CD4-positive, alpha-beta T cell treated with Interleukin-6 for 4 hours (primary cell): Measurements from ENCODE around the gene FAM124A.
"Not testable (repeated sequence)": the region's sequence is repeated elsewhere in the genome, so short reads cannot be mapped to it uniquely, and the experiment has no call there.

Experiments
- DNase-seq: peaks from one replicate; pipeline ENCODE4 v3.0.0-alpha.2; 2020; ENCODE audit warnings: mixed read lengths

FAM124A gene

DNA sequence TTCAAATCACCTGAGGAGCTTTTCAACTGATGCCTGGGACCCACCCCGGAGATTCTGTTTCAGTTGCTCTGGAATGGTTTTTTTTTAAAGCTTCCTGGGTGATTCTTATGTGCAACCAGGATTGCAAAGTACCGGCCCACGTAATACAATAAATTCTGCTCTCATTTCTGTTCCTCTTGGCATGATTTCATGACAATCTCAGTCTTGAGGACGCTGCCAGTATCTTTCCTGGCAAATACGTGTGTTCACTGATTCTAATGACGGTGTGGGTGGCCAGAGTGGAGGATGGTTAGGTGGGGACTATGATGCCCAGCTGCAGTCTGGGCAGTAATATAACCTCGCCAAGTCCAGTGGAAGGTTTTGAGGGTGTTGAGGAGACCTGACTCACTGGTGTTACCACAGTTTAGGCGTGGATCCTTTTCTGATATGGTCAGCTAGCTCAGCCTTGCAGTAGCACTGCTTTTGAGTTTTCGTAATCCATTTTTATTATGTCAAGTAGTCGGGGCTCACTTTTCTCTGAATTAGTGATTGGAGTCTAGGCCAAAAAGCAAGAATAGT is 49.4 kb downstream of the FAM124A start:
- no peak for DNase-seq

DNA sequence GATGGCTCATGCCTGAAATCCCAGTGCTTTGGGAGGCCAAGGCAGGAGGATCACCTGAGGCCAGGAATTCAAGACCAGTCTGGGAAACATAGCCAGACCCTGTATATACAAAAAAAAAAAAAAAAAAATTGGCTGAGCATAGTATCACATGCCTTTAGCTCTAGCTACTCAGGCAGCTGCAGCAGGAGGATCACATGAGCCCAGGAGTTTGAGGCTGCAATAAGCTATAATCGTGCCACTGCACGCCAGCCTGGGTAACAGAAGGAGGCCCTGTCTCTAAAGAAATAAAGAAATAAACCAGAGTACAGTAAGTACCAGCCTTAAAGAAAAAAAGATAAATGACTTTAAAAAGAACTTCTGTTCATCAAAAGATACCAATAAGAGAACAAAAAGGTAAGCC is 52.9 kb downstream of the FAM124A start:
- no peak for DNase-seq

DNA sequence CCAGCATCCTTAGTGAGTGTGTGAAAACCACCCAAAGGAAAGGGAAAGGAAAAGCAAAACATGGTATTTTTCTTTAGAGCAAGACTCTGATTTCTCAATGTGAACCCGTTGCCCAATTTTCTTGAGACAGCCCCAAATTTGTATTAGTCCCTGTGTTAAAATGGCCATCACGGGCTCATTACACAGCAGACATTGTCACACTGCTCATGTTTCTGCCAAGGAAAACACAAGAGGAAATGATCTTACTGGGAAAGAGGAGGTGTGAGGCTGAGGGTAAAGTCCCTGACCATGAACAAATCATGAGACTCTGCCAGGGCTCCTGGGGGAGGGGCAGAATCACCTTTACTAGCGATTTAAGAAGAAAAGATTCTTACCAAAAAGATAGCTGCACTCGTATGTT is 54.4 kb downstream of the FAM124A start:
- no peak for DNase-seq

DNA sequence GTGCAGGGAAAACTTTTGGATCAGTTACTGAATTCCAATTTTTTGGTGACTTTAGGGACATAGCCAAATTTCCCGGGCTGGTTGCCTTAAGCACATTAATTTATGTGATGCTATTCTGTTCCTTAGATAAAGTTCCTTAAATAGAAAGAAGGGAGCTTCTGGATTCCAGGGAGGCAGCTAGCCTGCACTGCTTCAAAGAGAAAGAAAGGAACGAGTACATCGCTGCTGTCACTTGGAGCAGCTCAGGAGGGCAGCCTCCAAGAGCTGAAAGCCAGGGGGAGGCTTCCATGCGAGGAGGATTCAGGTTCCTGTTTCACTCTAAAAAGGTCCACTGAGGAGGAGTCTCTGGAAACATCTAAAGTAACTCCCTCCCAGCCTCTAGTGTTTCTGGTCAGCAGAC is 55.7 kb downstream of the FAM124A start:
- DNase-seq, result no peak

DNA sequence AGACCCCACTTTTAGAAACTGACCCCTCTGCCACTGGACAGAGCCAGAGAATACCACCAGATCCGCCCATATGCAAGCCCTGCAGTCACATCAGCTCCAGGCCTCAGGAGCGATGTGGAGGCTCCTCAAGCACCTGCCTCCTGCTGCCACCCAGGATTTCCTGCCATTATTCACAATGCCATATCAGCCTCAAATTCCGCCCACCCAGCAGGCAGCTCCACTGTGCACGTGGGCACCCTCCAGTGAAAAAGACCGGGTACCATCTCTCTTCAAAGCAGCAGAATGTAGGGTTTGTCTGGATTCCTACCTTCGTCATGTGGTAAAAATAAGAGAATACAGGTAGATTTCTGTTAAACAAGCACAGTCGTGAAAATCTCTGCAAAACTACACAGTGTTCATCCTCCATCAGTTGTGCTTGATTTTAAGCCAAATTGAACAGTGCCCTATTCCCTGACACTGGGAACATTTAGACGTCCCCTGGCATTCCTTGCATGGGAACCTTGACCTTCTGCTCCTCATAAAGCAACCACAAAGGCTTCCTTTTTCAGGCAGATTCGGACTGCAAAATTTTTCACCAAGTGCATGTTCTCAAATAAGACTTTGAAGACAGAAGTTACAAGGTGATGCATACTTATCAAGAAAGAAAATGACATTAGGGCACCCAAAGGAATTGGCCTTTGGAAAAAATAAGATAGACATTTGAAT is 56.4 kb downstream of the FAM124A start:
- no peak for DNase-seq

DNA sequence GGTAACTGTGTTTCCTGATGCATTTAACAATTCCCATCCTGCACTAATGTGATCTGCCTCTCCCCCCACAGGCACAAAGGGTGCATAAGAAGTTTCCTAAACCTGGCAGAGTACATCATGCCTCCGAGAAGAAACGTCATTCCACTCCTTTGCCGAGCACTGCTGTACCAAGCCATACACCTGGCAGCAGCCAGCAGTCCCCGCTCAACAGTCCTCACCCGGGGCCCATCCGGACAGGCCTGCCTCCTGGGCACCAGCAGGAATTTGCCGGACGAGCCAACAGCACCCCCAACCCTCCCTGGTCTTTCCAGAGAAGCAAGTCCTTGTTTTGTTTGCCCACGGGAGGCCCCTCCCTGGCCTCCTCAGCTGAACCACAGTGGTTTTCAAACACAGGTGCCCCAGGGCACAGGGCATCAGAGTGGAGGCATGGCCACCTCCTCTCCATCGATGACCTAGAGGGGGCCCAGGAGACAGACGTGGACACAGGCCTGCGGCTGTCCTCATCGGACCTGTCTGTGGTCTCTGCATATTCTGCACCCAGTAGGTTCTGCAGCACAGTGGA is 58.3 kb downstream of the FAM124A start:
- no peak for DNase-seq

DNA sequence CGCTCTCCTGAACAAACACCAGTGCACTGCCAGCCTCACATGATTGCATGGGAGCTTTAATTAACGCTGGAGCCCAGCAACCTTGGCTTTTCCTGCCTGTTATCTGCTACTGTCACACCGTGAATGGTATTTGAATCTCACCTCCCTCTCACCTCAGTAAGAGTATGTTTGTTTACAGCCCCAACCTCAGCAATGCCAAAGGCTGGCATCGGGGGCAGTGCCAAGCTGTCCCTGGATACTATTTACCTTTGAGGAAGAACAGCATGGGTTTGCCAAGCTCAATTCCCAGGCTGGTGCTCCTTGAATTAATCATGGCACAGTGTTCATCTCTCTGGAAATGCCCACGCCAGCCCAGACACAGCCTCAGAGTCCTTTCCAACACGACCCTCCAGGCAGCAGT is 60.1 kb downstream of the FAM124A start:
- no peak for DNase-seq

DNA sequence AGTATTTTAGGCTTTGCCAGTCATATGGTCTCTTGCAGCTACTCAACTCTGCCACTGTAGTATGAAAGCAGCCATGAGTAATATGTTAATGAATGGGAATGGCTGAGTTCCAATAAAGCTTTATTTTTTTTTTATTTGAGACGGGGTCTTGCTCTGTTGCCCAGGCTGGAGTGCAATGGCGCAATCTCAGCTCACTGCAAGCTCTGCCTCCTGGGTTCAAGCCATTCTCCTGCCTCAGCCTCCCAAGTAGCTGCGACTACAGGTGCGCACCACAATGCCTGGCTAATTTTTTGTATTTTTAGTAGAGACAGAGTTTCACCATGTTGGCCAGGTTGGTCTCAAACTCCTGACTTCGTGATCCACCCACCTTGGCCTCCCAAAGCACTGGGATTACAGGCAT is 60.7 kb downstream of the FAM124A start:
- DNase-seq, result not testable (repeated sequence)

DNA sequence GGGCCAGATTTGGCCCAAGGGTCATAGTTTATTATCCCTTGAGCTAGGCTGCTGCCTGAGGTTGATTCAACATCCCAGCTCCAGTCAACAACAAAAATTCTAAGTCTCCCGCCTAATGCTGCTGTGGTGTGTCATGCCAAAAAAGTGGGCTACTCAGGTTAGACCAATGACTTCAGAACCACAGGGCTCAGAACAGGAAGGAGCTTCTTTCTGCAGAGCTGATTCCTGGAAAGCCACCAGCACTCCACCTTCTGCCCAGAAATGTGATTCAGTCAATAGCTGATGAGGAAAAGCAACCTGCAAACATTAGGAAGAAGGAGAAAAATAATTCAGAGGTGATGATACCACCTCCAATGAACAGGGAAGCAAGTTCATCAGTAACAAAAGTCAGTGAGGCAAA is 61.2 kb downstream of the FAM124A start:
- DNase-seq, result no peak

DNA sequence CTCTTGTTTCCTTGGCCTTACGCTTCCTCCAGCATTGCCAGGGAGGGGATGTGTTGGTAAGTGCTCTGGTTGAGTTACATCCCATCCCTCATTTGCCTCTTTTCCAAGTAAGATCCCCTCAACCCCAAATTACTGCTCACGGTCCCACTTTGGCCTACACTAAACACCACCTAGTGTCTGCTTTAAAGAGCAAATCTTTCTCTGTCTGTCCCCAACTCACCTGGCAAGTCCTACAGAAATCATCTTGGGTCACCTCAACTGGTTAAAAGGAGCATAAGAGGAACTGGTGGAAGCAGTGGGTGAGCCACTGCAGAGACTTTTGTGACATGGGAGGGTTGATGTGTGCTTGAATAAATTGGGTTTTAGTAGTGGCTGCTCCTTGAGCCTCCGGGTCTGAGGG is 62.1 kb downstream of the FAM124A start:
- no peak for DNase-seq

DNA sequence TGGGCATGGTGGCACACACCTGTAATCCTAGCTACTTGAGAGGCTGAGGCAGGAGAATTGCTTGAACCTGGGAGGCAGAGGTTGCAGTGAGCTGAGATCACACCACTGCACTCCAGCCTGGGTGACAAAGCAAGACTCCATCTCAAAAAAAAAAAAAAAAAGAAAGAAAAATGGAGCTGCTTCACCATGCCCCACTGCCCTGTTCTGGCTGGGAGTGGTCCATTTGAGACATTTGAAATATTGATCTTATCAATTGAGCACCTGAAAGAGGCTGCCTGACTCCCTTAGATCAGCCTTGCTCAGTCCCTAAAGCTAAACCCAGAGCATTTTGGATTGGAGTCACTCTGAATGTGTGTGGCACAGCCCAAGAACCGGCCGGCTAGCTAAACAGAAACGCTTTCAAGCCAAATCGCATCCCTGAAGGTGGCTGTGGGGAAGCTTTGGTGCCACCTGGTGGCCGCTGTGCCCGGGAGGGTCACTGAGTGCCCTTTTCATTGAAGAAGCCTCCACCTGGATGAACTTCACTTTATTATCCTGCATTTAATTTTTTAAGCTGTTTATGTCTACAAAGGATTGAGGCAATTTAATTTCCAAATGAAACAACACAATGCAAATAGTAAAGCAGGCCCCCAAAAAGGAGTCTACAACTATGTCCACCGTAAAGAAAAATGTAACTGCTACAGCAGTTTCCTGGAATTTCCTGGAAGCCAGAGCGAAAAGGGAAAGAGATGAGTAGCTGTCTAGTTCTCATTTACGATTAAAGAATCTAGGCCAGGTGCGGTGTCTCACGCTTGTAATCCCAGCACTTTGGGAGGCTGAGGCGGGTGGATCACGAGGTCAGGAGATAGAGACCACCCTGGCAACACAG is 64.2 kb downstream of the FAM124A start:
- peak; percentile 68 for DNase-seq

DNA sequence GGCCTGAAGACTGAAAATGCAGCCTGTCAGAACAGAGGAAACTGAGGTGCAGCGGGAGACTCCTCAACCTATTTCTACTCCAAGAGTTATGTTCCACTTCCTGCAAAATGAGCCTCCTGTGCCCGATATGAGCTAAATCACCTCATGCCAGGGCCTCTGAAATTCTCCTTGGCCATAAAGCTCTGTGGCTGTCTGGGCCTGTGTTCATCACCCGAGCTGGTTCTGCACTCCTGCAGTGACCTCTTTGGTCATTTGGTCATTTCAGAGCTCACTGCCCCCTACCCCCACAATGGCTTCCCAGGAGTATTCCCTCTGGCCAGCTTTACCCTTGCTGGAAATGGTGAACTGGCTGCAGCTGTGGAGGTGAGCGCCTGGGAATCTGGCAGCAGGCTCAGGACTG is 65.6 kb downstream of the FAM124A start:
- DNase-seq, result no peak

DNA sequence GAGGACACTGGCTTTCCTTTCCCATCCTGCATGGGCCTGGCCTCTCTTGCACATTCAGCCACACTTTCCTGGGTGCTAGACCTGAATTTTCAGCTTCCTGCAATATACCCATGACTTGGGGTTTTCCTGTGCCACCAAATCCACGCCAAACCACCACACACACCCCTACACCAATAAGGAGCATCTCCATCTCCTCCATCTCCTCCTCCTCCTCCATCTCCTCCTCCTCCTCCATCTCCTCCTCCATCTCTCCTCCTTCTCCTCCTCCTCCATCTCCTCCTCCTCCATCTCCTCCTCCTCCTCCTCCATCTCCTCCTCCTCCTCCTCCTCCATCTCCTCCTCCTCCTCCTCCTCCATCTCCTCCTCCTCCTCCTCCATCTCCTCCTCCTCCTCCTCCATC is 66.1 kb downstream of the FAM124A start:
- DNase-seq, result not testable (repeated sequence)

DNA sequence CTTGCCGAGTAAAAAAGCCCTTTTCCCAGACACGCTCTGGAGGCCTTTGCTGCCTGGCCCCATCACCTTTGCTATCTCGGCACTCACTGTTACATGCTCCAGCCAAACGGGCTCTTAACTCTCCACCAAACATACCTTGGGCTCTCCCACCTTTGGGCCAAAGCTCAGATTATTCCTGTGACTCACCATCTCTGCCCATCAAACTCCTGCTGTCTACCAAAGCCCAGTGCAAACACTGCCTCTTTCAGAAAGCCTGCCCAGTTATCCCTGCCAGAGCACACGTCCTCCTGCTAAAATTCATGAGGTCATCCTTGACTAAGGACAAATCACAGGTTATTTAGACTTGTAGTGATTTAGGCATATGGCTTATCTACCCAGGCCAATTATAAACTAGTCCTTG is 69.1 kb downstream of the FAM124A start:
- DNase-seq, result no peak

DNA sequence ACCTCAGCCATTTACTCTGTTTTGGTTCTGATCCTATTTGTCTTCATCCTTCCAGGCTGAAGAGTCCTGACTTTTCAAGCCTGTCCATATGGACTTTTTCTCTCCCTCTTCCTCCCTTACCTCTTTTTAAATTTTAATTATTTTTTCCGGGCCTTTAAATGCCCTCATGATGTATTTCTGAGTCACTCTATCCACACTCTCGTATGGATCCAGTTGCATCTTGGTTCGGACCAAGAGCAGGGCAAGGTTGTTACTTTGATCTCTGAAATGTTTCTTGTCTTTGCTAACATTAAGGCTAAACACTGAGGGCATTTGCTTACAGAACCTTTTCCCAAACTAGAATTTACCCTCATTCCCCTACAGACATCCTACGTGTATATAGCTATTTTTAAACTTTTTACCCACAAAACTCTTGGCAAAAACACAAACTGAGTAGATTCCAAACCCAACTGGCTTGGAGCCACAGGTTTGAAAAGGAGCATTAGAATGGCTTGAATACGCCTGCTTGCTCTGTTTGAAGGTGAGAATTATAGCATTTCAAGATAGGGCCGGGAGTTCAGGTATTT is 69.9 kb downstream of the FAM124A start:
- no peak for DNase-seq

DNA sequence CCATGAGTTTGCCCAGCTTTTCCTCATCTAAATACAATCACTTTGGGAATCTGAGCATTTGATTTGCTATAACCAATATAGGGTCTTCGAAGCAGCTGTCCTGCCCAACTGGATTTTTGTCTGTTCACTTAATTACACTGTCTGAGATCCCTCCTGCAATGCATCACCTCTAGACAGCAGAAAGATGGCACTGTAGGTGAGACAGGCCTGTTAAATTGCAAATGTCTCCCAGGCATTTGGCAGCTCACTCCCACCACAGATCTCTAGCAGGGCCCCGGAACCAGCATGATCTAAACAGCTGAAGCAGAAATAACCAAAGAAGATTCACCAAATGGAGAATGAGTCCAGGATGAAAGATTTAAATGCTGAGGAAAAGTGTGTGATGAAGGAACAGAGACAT is 75.4 kb downstream of the FAM124A start:
- DNase-seq, result no peak

DNA sequence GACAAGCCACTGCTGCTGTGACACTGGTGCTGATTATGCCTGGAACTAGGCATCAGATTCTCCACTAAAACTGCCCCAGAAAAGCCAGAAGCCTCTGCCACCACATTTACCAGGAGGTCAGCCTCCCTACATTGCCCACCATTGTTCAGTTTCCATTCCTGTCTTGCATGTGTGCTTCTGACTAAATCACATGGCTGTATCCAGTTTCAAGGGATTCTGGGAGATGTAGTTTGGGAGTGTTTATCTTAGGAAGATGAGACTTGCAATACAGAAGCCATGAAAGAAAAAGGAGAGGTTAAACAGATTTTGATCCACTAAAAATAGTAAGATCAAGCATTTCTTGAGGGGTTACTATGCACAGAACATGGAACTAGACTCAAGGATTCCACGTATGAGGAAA is 76.6 kb downstream of the FAM124A start:
- DNase-seq, result no peak

DNA sequence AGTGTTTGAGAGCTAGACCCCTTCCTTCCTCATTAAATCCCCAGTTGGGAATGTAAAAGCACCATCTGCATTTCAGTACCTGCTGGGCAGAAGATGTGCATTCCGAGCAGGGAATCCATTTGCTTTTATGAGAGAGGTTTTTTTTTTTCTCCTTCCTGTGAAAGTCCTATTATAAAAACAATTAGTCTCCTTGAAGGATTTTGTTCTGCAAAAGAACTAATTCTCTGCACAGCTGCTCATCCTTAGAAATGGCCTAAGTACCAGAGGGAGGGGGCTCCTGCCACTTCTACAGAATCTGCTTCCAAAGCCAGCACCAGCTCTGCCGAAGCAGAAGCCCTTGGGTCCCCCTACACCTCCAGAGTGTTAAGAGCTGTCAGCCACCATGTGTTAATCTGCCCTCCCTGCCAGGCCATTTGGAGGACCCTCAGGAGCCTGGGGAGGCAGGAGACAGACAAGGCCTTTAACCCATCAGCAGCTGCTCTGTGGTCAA is 80.9 kb downstream of the FAM124A start:
- no peak for DNase-seq

DNA sequence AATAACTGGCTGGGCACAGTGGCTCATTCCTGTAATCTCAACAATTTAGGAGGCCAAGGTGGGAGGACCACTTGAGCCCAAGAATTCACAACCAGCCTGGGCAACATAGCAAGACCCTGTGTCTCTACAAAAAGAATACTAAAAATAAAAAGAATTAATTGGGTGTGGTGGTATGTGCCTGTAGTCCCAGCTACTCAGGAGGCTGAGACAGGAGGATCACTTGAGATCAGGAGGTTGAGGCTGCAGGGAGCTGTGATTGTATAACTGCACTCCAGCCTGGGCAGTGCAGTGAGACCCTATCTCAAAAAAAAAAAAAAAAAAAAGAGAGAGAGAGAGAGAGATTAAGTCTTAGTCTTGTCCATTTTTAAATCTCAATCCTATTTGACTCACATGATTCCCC is 81.7 kb downstream of the FAM124A start:
- no peak for DNase-seq

DNA sequence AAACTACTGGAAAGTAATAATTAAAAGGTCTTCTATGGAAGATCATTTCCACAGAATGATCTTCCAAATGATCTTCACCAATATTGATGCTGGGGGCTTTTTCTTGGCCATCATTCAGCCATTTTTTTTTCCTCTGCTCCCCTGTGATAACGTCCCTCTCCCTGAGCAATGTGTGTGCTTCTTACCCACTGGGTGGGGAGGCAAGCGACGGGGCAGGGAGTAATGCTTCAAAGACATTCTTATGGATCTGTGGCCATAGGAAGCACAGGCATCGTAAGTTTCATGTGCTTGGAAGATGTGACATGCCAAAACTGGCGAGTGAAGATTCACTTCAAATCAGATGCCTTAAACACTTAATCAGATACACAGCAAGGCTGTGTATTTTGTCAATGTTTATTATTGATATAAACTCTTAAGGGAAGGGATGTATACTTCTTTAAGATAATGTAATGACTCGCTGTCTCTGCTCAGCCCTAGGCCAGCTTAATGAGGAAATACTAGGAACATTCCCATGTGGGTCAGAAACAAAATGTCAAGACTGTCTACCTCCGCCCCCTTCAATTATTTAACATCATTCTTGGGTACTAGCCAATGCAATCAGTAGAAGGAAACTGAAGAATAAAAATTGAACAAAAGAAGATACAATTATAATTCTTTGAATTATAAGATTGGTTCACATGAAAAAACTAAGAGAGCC is 83.2 kb downstream of the FAM124A start:
- no peak for DNase-seq

DNA sequence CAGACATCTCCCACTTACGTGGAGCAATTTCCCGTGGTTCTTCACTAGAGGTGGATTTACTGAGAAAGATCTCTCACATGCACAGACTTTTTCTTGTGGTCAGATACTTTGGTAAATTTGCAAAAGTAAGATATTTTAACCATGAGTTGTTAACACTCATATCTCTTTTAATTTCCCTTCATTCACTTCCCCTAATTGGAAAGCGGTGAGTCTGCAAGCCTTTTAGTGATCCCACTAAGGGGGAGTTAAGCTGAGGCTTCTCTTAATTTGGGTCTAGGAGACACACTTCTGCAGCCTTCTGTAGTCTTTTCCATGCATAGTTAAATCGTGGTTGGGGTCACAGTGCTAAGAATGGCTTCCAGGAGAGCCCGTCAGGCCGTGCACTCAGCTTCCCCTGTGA is 86.6 kb downstream of the FAM124A start:
- no peak for DNase-seq

DNA sequence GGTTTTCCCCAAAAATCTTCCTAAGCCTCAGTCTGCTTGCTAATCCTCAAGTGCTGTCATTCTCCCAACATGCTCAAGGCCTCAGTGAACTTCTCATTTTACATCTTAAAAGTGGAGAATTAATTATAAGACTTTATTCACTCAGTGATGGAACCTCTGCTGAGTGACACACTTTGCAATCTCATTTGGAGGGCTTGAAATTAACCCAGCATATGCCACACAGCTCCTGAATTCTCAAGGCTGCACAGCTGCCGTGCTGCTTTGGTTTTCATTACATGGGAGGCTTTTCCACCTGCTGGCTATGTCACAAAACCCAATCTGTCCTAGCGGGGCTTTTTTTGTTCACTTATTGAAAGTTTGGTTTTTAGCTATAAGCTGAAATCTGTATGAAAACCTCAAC is 89.0 kb downstream of the FAM124A start:
- DNase-seq, result no peak
